GM19043 (cell line): ENCODE data around the gene CACNA1G.

Experiments
- ATAC-seq: cut with Tn5 transposase; IDR thresholded peaks from one replicate; pipeline ENCODE4 v1.9.1; 2021; ENCODE audit warnings: low read depth; ENCODE audit not compliant: unreplicated experiment

Gene CACNA1G

DNA sequence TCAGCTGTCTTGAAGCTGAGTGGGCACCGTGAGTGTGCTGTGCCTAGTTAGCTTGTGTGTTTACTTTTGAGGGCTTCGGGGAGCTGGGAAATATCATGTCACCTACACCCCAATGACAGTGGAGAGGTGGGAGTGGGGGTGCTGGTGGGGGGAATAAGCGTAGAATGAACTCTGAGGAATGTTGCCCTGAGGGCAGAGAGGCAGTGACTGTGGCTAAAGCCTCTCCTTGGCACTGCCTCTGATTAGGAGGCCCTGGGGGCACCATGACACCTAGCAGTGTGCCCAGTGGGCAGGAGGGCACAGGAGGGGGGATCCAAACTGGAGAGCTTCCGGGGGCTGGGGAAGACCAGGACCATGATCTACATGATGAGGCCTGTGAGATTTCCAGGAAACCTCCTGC is 24.8 kb downstream of the CACNA1G start:
- ATAC-seq = no peak

- no peak for ATAC-seq
These were observed 25.4 kb downstream of the CACNA1G start for GRCh38 chr17:50585891-50586290.

DNA sequence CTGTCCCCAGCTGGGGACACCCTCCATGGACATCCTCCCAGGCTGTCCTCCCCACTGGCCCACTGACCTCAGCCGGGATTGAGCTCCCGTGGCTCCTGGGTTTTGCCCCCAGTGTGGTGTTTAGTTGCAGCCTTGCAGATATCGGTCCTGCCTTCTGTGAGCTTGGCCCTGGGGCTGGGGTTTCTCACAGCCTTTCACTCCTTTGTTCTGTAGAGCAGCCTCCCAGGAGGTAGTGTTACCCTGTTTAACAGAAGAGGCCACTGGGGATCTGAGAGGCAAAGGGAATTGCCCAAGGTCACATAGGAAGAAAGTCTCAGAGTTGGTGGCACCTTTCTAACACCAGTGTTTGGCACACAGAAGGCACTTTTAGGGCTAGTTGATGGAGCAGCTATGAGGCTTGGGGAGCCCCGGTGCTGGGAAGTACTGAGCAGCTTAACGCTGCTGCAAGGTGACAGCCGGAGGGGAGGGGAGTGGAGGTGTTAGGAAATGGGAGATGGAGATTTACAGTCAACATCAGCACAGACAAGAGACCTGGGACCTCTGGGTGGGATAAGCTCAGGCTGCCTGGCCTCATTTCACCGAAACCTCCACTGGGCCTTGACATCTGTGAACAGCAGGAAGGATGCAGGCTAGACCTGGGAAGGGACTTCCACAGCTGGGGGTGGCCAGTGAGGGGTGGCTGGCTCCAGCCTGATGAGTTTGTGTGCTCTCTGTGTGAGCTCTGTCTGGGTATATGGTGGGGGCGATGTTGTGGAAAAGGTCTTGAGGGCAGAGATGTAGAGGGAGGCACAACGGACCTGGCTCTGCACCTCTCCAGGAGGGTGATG is 26.1 kb downstream of the CACNA1G start:
- ATAC-seq = no peak

GRCh38 chr17:50587571-50587970 is 27.1 kb downstream of the CACNA1G start:
- ATAC-seq = no peak

GRCh38 chr17:50588391-50589049 is 28.0 kb downstream of the CACNA1G start:
- no peak for ATAC-seq

DNA sequence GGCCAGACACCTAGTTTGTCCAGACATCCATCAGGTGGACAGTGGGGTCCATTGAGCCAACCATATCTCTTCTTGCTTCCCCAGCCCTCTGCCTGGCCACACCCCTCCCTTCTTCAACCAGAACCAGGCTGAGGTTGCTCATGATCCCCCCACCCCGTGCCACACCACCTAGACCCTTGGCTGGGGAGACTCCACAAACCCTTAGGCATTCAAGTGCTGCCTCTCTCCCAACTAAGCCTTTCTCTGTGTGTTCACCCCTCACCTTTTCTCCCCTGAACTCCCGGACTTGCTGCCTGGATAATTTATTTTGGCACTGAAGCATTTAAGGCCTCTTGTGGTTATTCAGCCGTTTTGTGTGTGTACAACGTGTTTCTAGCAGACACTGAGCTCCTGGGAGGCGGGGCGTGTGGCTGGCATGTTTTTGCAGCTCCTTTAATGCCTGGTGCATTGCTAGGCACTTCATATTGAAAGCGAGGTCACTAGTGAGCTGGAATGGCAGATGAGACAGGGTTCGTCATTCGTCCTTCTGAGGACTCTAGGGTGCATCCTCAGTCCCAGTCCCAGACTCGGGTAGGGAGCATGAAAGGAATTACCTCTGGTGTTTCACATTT is 28.7 kb downstream of the CACNA1G start:
- ATAC-seq = no peak

GRCh38 chr17:50590946-50591737 is 30.6 kb downstream of the CACNA1G start:
- no peak for ATAC-seq

DNA sequence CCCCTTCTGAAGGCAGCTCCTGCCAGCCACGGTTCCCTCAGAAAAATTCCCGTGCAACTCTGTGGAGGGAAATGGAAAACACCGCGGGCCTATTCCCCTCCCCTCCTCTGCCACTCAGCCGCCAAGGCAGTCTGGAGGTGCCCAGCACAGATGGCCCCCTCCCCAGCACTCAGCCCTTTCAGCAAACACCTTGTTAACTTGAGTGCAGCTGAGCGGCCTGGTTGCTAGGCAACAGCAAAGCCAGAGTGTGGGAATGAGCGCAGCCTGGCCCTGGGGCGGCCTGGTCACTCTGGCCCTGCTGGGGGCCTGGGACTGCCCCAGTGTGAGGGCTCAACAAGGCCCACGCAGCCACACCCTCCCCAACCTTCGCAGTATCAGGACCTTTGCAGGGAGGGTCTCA is 32.8 kb downstream of the CACNA1G start:
- no peak for ATAC-seq

GRCh38 chr17:50594128-50594823 is 33.8 kb downstream of the CACNA1G start:
- no peak for ATAC-seq

DNA sequence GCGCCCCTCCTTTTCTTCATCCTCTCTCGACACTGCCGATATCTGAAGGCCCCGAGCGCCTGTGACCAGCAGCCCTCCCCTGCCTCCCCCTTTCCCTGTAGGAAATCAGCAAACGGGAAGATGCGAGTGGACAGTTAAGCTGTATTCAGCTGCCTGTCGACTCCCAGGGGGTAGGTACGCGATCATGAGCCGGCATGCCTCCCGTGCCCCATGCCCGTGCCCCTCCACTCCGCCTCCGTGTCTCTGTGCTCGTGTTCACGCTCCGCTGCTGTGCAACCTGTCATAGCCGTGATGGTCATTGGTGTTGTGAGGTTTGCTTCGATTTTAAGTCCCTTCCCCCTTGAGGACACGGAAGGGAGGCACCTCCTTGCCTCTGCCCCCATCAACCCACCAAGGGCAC is 34.4 kb downstream of the CACNA1G start:
- ATAC-seq = no peak

DNA sequence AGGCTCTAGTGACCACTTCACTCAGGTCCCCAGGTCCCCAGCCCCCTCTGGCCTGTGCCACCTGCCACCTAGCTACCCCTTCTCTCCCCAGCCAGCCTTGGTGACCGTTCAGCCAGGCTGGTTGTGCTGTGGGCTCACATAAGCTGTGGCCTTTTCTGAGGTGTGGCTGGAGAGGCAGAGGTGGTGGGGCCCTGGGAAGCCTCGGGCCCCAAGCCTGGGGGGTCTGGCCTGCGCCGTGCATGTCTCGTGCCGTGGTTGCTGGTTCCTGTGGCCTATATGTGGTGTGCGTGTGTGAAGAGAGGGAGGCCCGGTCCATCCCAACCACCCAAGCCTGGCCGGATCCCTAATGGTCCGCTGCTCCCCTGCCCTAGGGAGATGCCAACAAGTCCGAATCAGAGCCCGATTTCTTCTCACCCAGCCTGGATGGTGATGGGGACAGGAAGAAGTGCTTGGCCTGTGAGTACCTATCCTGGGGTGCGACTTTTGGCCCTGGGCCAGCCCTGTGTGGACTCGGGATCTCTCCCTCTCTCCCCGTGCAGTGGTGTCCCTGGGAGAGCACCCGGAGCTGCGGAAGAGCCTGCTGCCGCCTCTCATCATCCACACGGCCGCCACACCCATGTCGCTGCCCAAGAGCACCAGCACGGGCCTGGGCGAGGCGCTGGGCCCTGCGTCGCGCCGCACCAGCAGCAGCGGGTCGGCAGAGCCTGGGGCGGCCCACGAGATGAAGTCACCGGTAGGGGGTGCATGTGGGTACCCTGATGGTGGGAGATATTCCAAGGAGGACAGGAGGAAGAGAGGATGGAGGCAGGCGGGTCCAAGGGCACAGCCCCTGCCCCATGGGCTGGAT is 35.9 kb downstream of the CACNA1G start:
- ATAC-seq = no peak

- no peak for ATAC-seq
These were observed 38.0 kb downstream of the CACNA1G start for GRCh38 chr17:50598487-50598886.

DNA sequence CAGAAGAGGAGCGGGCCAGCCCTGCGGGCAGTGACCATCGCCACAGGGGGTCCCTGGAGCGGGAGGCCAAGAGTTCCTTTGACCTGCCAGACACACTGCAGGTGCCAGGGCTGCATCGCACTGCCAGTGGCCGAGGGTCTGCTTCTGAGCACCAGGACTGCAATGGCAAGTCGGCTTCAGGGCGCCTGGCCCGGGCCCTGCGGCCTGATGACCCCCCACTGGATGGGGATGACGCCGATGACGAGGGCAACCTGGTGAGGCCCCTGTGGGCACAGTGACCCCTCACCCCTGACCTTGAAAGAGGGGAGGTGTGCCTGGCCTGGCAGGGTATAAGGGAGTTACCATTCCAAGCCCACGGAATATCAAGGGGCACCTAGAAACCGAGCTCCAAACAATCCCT is 39.1 kb downstream of the CACNA1G start:
- no peak for ATAC-seq

DNA sequence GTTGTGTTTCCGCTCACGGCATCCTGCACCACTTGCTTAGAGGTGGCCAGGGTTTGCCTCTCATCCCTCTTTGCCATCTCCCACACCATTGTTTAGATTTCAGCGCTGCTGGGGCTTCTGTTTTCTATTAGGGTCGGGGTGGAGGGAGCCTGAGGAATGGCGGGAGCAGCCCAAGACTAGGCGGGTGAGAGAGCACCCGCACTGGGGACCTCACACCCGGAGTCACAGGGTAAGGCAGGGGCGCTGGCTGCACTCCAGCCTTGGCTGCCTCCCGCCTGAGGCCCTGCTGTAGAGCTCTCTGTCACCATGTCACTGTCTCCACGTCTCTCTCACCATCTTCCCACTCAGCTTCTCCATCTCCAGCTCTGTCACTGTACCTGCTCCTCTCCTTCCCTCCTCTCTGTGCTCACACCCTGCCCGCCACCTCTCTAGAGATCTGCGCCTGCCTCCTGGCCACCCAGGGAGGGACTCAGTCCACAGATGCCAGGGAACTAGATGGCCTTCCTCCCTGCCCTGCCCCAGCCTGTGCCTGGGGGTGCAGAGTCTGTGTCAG is 41.4 kb downstream of the CACNA1G start:
- ATAC-seq = no peak

- no peak for ATAC-seq
These were observed 42.3 kb downstream of the CACNA1G start for GRCh38 chr17:50602836-50603235.

DNA sequence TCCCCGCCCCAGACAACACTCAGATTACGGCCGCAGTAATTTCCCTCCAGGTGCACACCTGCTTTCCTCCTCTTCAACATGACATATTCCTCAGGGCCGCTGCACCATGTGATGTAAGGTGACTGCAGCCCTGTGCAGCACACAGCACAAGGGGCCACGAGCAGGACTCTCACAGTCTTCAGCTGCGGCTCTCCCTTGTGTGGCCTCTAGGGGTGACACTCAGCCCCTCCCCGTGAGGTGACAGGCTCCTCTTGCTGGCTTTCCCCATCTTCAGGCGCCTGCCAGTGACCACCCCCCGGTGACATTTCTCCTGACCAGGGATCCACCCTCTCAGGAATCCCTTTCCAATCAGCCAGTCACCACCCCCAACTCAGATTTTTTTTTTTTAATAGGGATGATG is 42.8 kb downstream of the CACNA1G start:
- ATAC-seq = no peak

DNA sequence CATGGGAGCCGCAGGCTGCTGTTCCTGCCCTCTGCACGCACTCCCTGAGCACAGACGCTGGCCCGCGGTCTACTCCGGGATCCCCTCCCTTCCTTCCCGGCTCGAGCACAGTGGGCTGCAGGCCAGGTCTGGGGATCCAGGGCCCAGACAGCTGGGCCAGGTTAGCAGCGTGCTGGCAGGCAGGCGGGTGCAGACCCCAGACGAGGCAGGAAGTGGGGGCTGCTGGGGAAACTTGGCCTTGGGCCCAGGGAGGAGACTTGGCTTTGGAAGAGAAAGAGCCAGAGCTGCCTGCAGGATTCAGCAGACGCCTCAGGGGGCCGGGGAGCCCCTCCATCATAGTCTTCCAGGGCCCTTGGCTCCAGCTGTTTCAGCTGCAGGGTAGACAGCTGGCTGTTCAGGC is 44.0 kb downstream of the CACNA1G start:
- no peak for ATAC-seq

DNA sequence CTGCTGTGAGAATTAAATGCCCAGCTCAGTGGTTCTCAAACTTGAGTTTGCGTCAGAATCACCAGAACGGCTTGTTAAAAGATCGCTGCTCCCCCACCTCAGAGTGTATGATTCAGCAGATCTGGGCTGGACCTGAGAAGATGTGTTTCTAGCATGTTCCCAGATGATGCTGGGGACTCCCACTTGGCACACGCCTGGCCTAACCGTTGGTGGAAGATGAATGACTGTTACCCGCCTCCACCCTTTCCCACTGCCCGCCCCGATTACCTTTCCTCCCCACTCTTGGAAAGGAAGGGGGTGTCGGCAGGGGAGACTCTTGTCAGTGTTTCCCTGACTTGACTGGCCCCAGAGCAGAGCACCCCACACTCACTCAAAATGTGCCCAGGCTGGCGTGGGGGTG is 44.9 kb downstream of the CACNA1G start:
- no peak for ATAC-seq

- no peak for ATAC-seq
These were observed 47.1 kb downstream of the CACNA1G start for GRCh38 chr17:50607522-50608175.
